K562 (cell line): Measurements from ENCODE around the gene TBC1D1. TPM values are rescaled to one million over a fixed set of nuclear protein-coding genes. Genes with fewer than 3 reads are reported as not detected.

ENCODE experiments used
- ATAC-seq: fragments of 200-7000 bp; cut with Tn5 transposase; 3 replicates; pipeline ENCODE4 v1.9.1; 2020; ENCODE audit warnings: moderate library complexity
- BruUV-seq: library from RNA; stranded (reverse); fragments of 400-500 nt; replicated peaks from 2 replicates; lab custom pipeline; 2021; lab: Mats Ljungman, UMichigan
- CTCF ChIA-PET: fragments of 300-600 bp; formaldehyde crosslinking; extraction: SDS; loops from one replicate; lab custom pipeline; 2021; ENCODE audit warnings: low intra/inter-chr PET ratio; lab: Yijun Ruan, JAX
- POLR2A ChIA-PET: fragments of 300-600, 350-650 bp; sonication (Branson Sonifier 250); formaldehyde crosslinking; extraction: SDS; loops from one replicate; lab custom pipeline; 2021; ENCODE audit warnings: antibody characterized with exemption, inconsistent platforms; lab: Yijun Ruan, JAX
- DNase-seq, 4 experiments: peaks; one replicate each; pipeline versions ENCODE4 v3.0.0 to v3.0.0-alpha.2; 2011 to 2018; ENCODE audit warnings: low spot score in 3 of 4, mixed read lengths in 3 of 4; ENCODE audit errors: extremely low read depth in 1 of 4
- FAIRE-seq: peaks from 2 replicates; lab custom pipeline; 2011; peaks lifted over from hg19 to GRCh38; lab: Jason Lieb, UNC
- H2AFZ ChIP-seq: 2 replicates; pipeline ENCODE4 v1.6.0; 2011; ENCODE audit warnings: low read depth, low read length, control low read depth, inconsistent platforms
- H3K27ac ChIP-seq: fragments of 200-600 bp; 3 replicates; pipeline ENCODE4 v1.8.0; 2011; ENCODE audit warnings: low read depth, mild to moderate bottlenecking, control low read depth, inconsistent platforms, low read length, moderate library complexity, mixed read lengths; ENCODE audit errors: extremely low read depth
- H3K27me3 ChIP-seq, 2 experiments: fragments of 300-600 bp in 1 of 2; 2 replicates in 1 of 2; 3 replicates in 1 of 2; pipeline versions ENCODE4 v1.6.0 to v1.8.0; 2011; ENCODE audit warnings: inconsistent platforms in 2 of 2, low read length in 2 of 2, mild to moderate bottlenecking in 1 of 2, mixed read lengths in 1 of 2, moderate library complexity in 1 of 2; ENCODE audit not compliant: control insufficient read depth in 2 of 2, insufficient read depth in 2 of 2
- H3K36me3 ChIP-seq: fragments of 300-600 bp; 3 replicates; pipeline ENCODE4 v1.8.0; 2011; ENCODE audit warnings: mild to moderate bottlenecking, low read length, inconsistent platforms; ENCODE audit not compliant: control insufficient read depth, insufficient read depth
- H3K4me1 ChIP-seq, 2 experiments: fragments of 200-600 bp in 1 of 2; replicated peaks in 1 of 2; 2 replicates in 1 of 2; 3 replicates in 1 of 2; pipeline versions ENCODE4 v1.5.1 to v1.8.0; 2011; ENCODE audit warnings: inconsistent platforms in 2 of 2, low read length in 2 of 2, mild to moderate bottlenecking in 1 of 2, mixed read lengths in 1 of 2, moderate library complexity in 1 of 2; ENCODE audit not compliant: control insufficient read depth in 2 of 2, insufficient read depth in 2 of 2
- H3K4me2 ChIP-seq: 2 replicates; pipeline ENCODE4 v1.6.1; 2011; ENCODE audit warnings: low read length, control low read depth, inconsistent platforms, mixed read lengths; ENCODE audit not compliant: insufficient read depth
- H3K4me3 ChIP-seq: fragments of 200-600 bp; sonication (generic), shearing (Covaris generic); 2 replicates; pipeline ENCODE4 v1.5.1; 2016; ENCODE audit warnings: control low read depth, inconsistent platforms
- H3K79me2 ChIP-seq: fragments of 200-600 bp; 3 replicates; pipeline ENCODE4 v1.8.0; 2011; ENCODE audit warnings: low read length, inconsistent platforms; ENCODE audit not compliant: control insufficient read depth, insufficient read depth
- H3K9ac ChIP-seq, 2 experiments: 2 replicates each; pipeline versions ENCODE4 v1.6.0 to v1.6.1; 2011; ENCODE audit warnings: low read depth in 2 of 2, low read length in 2 of 2, control low read depth in 1 of 2, inconsistent platforms in 1 of 2, mild to moderate bottlenecking in 1 of 2, mixed read lengths in 1 of 2; ENCODE audit not compliant: insufficient read depth in 1 of 2
- H3K9me1 ChIP-seq: one replicate; pipeline ENCODE4 v1.6.0; 2011; ENCODE audit warnings: inconsistent platforms, mild to moderate bottlenecking, low read length, moderate library complexity; ENCODE audit not compliant: control insufficient read depth, insufficient read depth
- H3K9me3 ChIP-seq: replicated peaks from 2 replicates; pipeline ENCODE4 v1.5.1; 2011; ENCODE audit warnings: low read depth, low read length, inconsistent platforms; ENCODE audit not compliant: control insufficient read depth, insufficient read depth
- H4K20me1 ChIP-seq: replicated peaks from 2 replicates; pipeline ENCODE4 v1.6.1; 2011; ENCODE audit warnings: low read length, inconsistent platforms, mixed read lengths; ENCODE audit not compliant: control insufficient read depth, insufficient read depth
- CREB3 ChIP-seq: fragments of 450-650 bp; conservative IDR thresholded peaks from 2 replicates; pipeline ENCODE4 v1.6.1; 2016; ENCODE audit warnings: missing genetic modification characterization, low read depth, mild to moderate bottlenecking, missing compliant biosample characterization, moderate library complexity
- CREB3L1 ChIP-seq: fragments of 450-650 bp; IDR thresholded peaks from 2 replicates; pipeline ENCODE4 v1.6.1; 2014; ENCODE audit warnings: low read depth, mild to moderate bottlenecking, moderate library complexity, borderline replicate concordance
- GTF2A2 ChIP-seq: IDR thresholded peaks from 2 replicates; pipeline ENCODE4 v1.6.1; 2016; ENCODE audit warnings: mild to moderate bottlenecking, missing genetic modification characterization, missing compliant biosample characterization
- HMG20B ChIP-seq: fragments of 250-450 bp; sonication (Bioruptor Pico); IDR thresholded peaks from 2 replicates; pipeline ENCODE4 v1.5.0; 2021; ENCODE audit warnings: mild to moderate bottlenecking
- POLR3G ChIP-seq: IDR thresholded peaks from 2 replicates; pipeline ENCODE4 v1.6.1; 2011; ENCODE audit not compliant: insufficient read length, insufficient replicate concordance; ENCODE audit errors: extremely low read depth
- PYGO2 ChIP-seq: fragments of 450-650 bp; IDR thresholded peaks from 2 replicates; pipeline ENCODE4 v1.6.1; 2016; ENCODE audit warnings: mild to moderate bottlenecking, missing genetic modification characterization, moderate library complexity, missing compliant biosample characterization
- RBM39 ChIP-seq: fragments of 200-400 bp; formaldehyde crosslinking; optimal IDR thresholded peaks from 2 replicates; pipeline ENCODE3; 2018; ENCODE audit warnings: low read depth, low read length
- RREB1 ChIP-seq: fragments of 250-450 bp; sonication (Bioruptor Pico); IDR thresholded peaks from 2 replicates; pipeline ENCODE4 v1.4.0; 2020
- VEZF1 ChIP-seq: fragments of 200-800 bp; sonication (Bioruptor generic); IDR thresholded peaks from 2 replicates; pipeline ENCODE4 v1.6.1; 2017; ENCODE audit warnings: missing genetic modification characterization, missing compliant biosample characterization
- ZFX ChIP-seq: sonication (generic); formaldehyde crosslinking; IDR thresholded peaks from 2 replicates; pipeline ENCODE4 v1.8.0; 2022; ENCODE audit warnings: mild to moderate bottlenecking, missing genetic modification reagents, moderate library complexity
- ZNF24 ChIP-seq: fragments of 450-650 bp; IDR thresholded peaks from 2 replicates; pipeline ENCODE4 v1.6.1; 2016
- ZNF766 ChIP-seq: fragments of 200-800 bp; sonication (Bioruptor generic); conservative IDR thresholded peaks from 2 replicates; pipeline ENCODE4 v1.6.1; 2016; ENCODE audit warnings: missing genetic modification characterization, missing compliant biosample characterization
- WGBS: fragments of 100-300 bp; shearing (Covaris generic); methylation state at CpG from one replicate; pipeline ENCODE4 v1.1.6; 2016; ENCODE audit warnings: low coverage, mixed read lengths; ENCODE audit not compliant: insufficient coverage; ENCODE audit errors: missing lambda C conversion rate; 5-methylcytosine and 5-hydroxymethylcytosine counted together
- in situ Hi-C: fragments of 300-500 bp; cut with MboI; formaldehyde crosslinking; loops from 4 replicates; pipeline ENCODE4 v1.15.0; 2018; ENCODE audit warnings: inconsistent platforms, mixed read lengths
- intact Hi-C: fragments of 100-400 bp; cut with micrococcal nuclease; formaldehyde crosslinking; loops from 2 replicates; pipeline ENCODE4 v1.14.2; 2022
- polyA plus RNA-seq, 8 experiments: library from polyadenylated mRNA; depleted of rRNA in 4 of 8; stranded (reverse) in 5 of 8; unstranded in 3 of 8; fragments of >200 nt; fragmentation: Nextera tagmentation in 2 of 8; fragmentation: Illumina TruSeq in 1 of 8; extraction: Ambion mirVana in 2 of 8; extraction: Trizol in 1 of 8; gene quantifications; 2 replicates each; pipeline versions ENCODE4 v1.2.1 to v1.2.3, GENCODE V29; 2011 to 2014; ENCODE audit warnings: inconsistent platforms in 1 of 8, missing spikeins in 1 of 8
- total RNA-seq, 7 experiments: library from RNA; depleted of rRNA in 6 of 7; stranded (reverse); fragments of >200 nt in 6 of 7; fragmentation: Illumina TruSeq in 2 of 7; extraction: Trizol in 2 of 7; gene quantifications; 2 replicates each; pipeline versions ENCODE4 v1.2.1 to v1.2.3, GENCODE V29; 2011 to 2021; ENCODE audit warnings: low replicate concordance in 1 of 7

The TBC1D1 gene
- total and polyA plus RNA-seq, 9 of the 15 experiments (the other 6 are each of a cell fraction or from before 2014, with no cell fraction given): 0.59 to 14.2 (median 8.8) TPM

GRCh38 chr4:38049545-38050170 lies 158.8 kb downstream of the TBC1D1 start:
- POLR2A ChIA-PET: interaction anchor here (0.8 kb wide), 1 partner anchor 413 kb away, joined by 3 read pairs; no protein-coding TSS in a partner anchor
- CTCF ChIA-PET: no interaction called here
- FAIRE-seq: no peak
- in situ Hi-C loops: loop anchor here (25.0 kb wide), 1 partner anchor 1088 kb away; no protein-coding TSS in a partner anchor
- H3K79me2 ChIP-seq: no peaks in the 10 kb centered on the region
- no peaks in the 10 kb centered on the region; a peak in 1 of 5 replicates for H3K4me1 ChIP-seq
- H3K36me3 ChIP-seq: no peaks in the 10 kb centered on the region
- no peaks in the 10 kb centered on the region for H3K9me1 ChIP-seq
- H2AFZ ChIP-seq: no peak overlapping the region
- no peak overlapping the region for H3K4me3 ChIP-seq
- H4K20me1 ChIP-seq: no peaks in the 10 kb centered on the region
- H3K4me2 ChIP-seq: no peak overlapping the region
- 12% methylated on average over 15 of the region's 15 CpGs for WGBS
- no peak for DNase-seq
- BruUV-seq: no TSS peak
- H3K27me3 ChIP-seq: peaks cover 0 to 24% of the 10 kb centered on the region in 2 experiments; a peak in 2 of 5 replicates
- no peaks in the 10 kb centered on the region for H3K9me3 ChIP-seq
- H3K9ac ChIP-seq: no peak overlapping the region
- no peak overlapping the region for H3K27ac ChIP-seq
- intact Hi-C loops: no loop called here
- no peak for ATAC-seq
- TF ChIP-seq ZNF24 (no peak), PYGO2 (tag) (no peak), RBM39 (no peak), RREB1 (no peak), POLR3G (no peak), CREB3 (no peak), CREB3L1 (no peak), HMG20B (CRISPR knock-in tag) (no peak), ZNF766 (CRISPR knock-in tag) (no peak), GTF2A2 (tag) (no peak), ZFX (CRISPR knock-in tag) (no peak), VEZF1 (CRISPR knock-in tag) (no peak)
